ENCODE results near the gene CRYGD.
"Not testable (repeated sequence)": the region's sequence is repeated elsewhere in the genome, so short reads cannot be mapped to it uniquely, and the experiment has no call there.

DNA sequence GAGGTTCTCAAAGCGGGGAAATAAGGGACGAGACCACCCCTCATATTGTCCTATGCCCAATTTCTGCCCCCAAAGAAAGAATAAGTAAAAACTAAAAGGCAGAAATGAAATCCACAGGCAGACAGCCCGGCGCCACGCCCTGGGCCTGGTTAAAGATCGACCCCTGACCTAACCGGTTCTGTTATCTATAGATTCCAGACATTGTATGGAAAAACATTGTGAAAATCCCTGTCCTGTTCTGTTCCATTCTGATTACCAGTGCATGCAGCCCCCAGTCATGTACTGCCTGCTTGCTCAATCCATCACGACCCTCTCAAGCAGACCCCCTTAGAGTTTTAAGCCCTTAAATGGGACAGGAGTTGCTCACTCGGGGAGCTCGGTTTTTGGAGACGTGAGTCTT is 6.9 kb downstream of the CRYGD start:
- TF ChIP-seq, protein P1, sequence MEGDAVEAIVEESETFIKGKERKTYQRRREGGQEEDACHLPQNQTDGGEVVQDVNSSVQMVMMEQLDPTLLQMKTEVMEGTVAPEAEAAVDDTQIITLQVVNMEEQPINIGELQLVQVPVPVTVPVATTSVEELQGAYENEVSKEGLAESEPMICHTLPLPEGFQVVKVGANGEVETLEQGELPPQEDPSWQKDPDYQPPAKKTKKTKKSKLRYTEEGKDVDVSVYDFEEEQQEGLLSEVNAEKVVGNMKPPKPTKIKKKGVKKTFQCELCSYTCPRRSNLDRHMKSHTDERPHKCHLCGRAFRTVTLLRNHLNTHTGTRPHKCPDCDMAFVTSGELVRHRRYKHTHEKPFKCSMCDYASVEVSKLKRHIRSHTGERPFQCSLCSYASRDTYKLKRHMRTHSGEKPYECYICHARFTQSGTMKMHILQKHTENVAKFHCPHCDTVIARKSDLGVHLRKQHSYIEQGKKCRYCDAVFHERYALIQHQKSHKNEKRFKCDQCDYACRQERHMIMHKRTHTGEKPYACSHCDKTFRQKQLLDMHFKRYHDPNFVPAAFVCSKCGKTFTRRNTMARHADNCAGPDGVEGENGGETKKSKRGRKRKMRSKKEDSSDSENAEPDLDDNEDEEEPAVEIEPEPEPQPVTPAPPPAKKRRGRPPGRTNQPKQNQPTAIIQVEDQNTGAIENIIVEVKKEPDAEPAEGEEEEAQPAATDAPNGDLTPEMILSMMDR (IDR thresholded peaks at IDR 0.05), result not testable (repeated sequence)
- not testable (repeated sequence) for TF ChIP-seq POLR2A (IDR thresholded peaks at IDR 0.05)

Measured in adrenal gland (tissue), 5 donors.